LNCAP (cell line): ENCODE data around the gene CELSR2.

ENCODE experiments used
- CTCF ChIP-seq: fragments of 450-650 bp; IDR thresholded peaks from 2 replicates; pipeline ENCODE4 v1.5.1; 2017; ENCODE audit warnings: mild to moderate bottlenecking

Gene CELSR2

DNA sequence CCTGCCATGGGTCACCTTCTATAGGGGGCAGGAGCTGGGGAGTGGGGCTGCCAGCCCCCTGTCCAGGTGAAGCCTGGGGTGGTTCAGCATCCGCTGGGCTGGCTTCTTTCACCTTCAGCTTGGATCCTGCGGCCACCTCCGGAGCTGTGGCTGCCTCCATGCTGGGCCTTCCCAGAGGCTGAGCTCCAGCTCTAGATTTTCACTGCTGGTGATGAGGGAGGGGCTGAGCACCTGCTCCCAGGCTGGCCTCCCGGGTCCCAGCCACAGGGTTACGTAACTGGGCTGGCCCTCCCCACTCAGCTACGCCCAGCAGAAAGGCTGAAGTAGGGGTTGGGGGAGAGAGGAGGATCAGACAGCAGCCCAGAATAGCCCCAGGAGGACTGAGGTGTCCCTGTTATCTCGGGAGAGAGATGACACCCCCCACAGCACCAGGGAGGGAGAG, 57.5 kb downstream of the CELSR2 start, which contains the start of gene MYBPHL:
Gene MYBPHL, minus strand, starts transcription at position 180 of the 442 bp plus-strand sequence. Its CDS starts 20 bp downstream, at position 160.
- no peak for TF ChIP-seq CTCF

- TF ChIP-seq CTCF: no peak
These were observed 58.1 kb downstream of the CELSR2 start for GRCh38 chr1:109307274-109308021.

DNA sequence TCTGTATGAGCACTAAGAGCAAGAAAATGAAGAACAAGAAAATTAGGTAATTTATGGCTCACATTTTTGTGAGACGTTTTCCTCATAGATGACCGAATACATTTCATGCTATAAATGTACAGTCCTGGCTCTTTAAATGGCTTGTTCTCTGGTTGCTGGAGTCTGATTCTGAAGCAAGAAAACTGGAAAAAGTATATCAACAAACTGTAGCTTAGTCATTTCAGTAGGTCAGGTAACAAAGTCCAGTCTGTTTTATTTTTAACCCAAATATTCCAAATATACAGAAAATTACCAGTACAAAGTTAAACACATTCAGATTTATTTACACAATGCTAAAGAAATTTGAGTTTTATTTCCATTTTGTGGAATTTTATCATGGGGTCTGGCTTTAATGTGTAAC, 60.0 kb downstream of the CELSR2 start:
- no peak for TF ChIP-seq CTCF

GRCh38 chr1:109312246-109312645, 62.9 kb downstream of the CELSR2 start:
- no peak for TF ChIP-seq CTCF

DNA sequence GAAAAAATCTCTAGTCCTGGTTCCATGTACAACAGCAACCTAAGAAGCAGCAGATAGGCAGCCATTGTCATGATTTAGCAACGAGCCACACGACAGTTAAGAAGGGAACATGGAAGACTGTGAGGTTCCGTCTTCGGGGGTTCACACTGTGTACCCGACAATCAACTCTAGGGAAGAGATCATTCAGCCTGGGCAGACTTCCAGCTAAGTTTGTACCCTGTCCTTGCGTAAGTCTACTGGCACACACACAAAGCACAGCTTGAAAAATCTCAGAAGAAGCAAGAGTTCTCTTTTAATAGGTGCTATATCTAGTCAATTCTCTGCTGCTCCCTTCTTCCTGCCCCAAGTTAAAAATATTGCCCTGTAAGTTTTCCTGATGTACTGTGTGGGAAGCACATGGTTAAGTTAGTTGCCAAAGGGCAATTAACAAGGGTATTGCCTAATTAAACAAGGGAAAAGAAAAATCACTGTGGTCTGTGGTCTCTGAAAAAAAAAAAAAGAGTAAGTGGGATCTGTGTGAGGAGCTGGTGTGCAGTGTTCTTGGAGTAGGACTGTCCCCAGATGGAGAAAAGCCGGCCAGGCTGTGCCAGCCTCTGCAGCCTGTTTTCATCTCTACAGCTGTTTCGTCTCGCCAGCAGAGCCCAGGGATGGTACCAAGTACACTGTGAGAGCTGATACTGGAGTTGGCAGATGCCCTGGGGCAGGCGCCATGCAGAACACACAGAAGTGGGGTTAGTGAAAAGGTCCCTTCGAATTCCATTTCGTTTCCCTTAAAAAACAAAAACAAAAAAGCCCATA, 63.8 kb downstream of the CELSR2 start:
- no peak for TF ChIP-seq CTCF

DNA sequence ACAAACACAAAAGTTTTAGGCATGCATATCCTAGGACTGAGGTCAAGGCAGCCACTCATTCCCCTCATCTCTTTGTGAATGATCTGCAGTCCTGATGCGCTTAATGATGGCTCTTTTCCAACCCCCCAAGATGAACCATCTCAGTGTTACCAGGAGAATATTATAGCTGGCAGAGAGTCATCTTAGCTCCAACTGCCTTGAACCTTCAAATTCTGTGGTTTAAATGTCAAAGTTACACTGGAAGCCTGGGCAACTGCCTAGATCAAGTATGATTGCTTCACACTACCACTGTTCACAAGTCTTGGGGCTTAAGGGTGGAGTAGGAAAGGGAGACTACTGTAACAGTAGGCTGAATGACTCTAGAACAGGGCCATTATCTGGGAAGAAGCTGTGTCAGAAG, 65.5 kb downstream of the CELSR2 start:
- TF ChIP-seq CTCF: no peak

- TF ChIP-seq CTCF: no peak
These were observed 65.9 kb downstream of the CELSR2 start for GRCh38 chr1:109315288-109315687.
